Heart right ventricle (tissue), 16 donors: ENCODE measurements around the gene EBF3. TPM values are rescaled to one million over a fixed set of nuclear protein-coding genes. Genes with fewer than 3 reads are reported as not detected.

ENCODE experiments used
- ATAC-seq, 8 donors: fragments of 200-7000 bp; cut with Tn5 transposase; one replicate each; pipeline ENCODE4 v1.9.1; 2020; ENCODE audit warnings: mild to moderate bottlenecking in 8 of 8, moderate library complexity in 8 of 8, moderate number of reproducible peaks in 1 of 8
- DNase-seq, 2 donors: peaks; one replicate each; pipeline ENCODE4 v3.0.0-alpha.2; 2020
- H3K27ac ChIP-seq, 10 donors: fragments of 200-600 bp; sonication (generic) in 2 of 10; one replicate each; pipeline versions ENCODE4 v1.5.0 to v1.8.0; 2020 to 2022; ENCODE audit warnings: mild to moderate bottlenecking in 3 of 10
- H3K27me3 ChIP-seq, 7 donors: fragments of 200-600 bp; one replicate each; pipeline ENCODE4 v1.8.0; 2021 to 2022; ENCODE audit warnings: mild to moderate bottlenecking in 2 of 7
- H3K36me3 ChIP-seq, 9 donors: fragments of 200-600 bp; sonication (generic) in 1 of 9; one replicate each; pipeline versions ENCODE4 v1.5.0 to v1.8.0; 2020 to 2022; ENCODE audit warnings: mild to moderate bottlenecking in 2 of 9
- H3K4me1 ChIP-seq, 9 donors: fragments of 200-600 bp; sonication (generic) in 1 of 9; one replicate each; pipeline versions ENCODE4 v1.5.0 to v1.8.0; 2020 to 2022; ENCODE audit warnings: mild to moderate bottlenecking in 4 of 9
- H3K4me3 ChIP-seq, 10 donors: fragments of 200-600 bp; sonication (generic) in 2 of 10; one replicate each; pipeline versions ENCODE4 v1.5.0 to v1.8.0; 2020 to 2022; ENCODE audit warnings: mild to moderate bottlenecking in 7 of 10, moderate library complexity in 2 of 10
- H3K9me3 ChIP-seq, 11 donors: fragments of 200-600 bp in 10 of 11; sonication (generic) in 2 of 11; one replicate each; pipeline versions ENCODE4 v1.5.0 to v1.8.0; 2013 to 2022; ENCODE audit warnings: mild to moderate bottlenecking in 2 of 11, control low read depth in 1 of 11, moderate library complexity in 1 of 11
- WGBS, 2 donors: extraction: QIAGEN DNeasy Blood & Tissue Kit; methylation state at CpG; one replicate each; pipeline ENCODE4 v1.1.7; 2013; ENCODE audit warnings: inconsistent platforms in 1 of 2; 5-methylcytosine and 5-hydroxymethylcytosine counted together
- intact Hi-C, 10 donors: fragments of 100-400 bp; cut with DNase I; formaldehyde crosslinking; loops; one replicate each; pipeline versions ENCODE4 v1.11.1 to v1.14.2; 2022
- polyA plus RNA-seq, 2 donors: library from polyadenylated mRNA; stranded (reverse); fragments of 200-250 nt; gene quantifications; one replicate each; pipeline ENCODE4 v1.2.3, GENCODE V29; 2013
- total RNA-seq, 10 donors: library from RNA; stranded (reverse); fragmentation: NEBNext Ultra II Directional in 3 of 10; extraction: Animal tissue kit (Norgen Biotek cat#: 25700) in 3 of 10; gene quantifications; one replicate each; pipeline versions ENCODE4 v1.2.1 to v1.2.4, GENCODE V29; 2021 to 2023
- TF ChIP-seq, protein P1 (sequence below), 9 donors: fragments of 200-600 bp; sonication (generic) in 2 of 9; IDR thresholded peaks; one replicate each; pipeline versions ENCODE4 v1.5.0 to v1.8.0; 2021 to 2022; ENCODE audit warnings: antibody characterized with exemption in 9 of 9, mild to moderate bottlenecking in 5 of 9, moderate library complexity in 1 of 9
- donor health status: Arrhythmogenic right ventricular cardiomyopathy.
- donor health status: ischemic (EF 13 %, LVEDD 7.1; RV severe dilation, severe dysfunction).
- donor health status: healthy with polysubstance abuse.
- donor health status: DM: no; HTN: yes; CAD: no.
- donor health status: DM: no; HTN: no; CAD: no.
- donor health status: ischemic (EF 25% LVEDD 6.9; RV normal size, moderate dysfunction).
- donor health status: ischemic (EF 25% LVEDD 5.7; RV mildly dilated, moderate dysfunction).
- donor health status: healthy.
- donor health status: DM: yes; HTN: yes; CAD: no.
- donor health status: Ischemic cardiomyopathy.
- donor health status: ischemic (EF 35%, LVEDD 5.7; RV mildly dilated, moderate dysfunction).
- donor health status: nonischemic (EF 11% LVEDD 7.7; RV severe dilation, severe dysfunction).
- donor health status: DM: yes; HTN: yes; CAD: no.
- donor health status: PGD.
- donor health status: ischemic (EF 29% LVEDD 5.4; RV normal size, mild dysfunction).
- donor health status: nonischemic (EF 23%, LVEDD 6.1; RV moderate dilation, normal function).

The EBF3 gene
- total and polyA plus RNA-seq, 12 donors, result 3.9 to 12.2 (median 5.6) TPM

DNA sequence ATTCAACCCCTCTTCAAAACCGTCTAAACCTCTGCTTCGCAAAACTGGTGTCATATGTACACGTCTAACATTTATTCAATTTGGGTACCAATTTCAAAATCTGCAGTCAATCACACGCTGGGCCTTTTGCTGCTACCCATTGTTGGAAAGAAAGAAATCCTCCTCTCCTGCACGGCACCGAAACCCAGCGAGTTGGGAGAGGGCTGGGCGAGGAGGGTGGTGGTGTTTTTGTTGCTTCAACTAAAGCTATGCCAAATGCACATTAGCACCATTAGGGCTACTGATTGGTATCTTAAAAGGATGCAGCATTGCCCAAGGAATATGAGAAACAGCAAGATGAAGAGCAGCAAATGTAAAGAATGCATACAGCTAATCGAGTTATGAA, 7.8 kb downstream of the EBF3 start:
- TF ChIP-seq, protein P1, sequence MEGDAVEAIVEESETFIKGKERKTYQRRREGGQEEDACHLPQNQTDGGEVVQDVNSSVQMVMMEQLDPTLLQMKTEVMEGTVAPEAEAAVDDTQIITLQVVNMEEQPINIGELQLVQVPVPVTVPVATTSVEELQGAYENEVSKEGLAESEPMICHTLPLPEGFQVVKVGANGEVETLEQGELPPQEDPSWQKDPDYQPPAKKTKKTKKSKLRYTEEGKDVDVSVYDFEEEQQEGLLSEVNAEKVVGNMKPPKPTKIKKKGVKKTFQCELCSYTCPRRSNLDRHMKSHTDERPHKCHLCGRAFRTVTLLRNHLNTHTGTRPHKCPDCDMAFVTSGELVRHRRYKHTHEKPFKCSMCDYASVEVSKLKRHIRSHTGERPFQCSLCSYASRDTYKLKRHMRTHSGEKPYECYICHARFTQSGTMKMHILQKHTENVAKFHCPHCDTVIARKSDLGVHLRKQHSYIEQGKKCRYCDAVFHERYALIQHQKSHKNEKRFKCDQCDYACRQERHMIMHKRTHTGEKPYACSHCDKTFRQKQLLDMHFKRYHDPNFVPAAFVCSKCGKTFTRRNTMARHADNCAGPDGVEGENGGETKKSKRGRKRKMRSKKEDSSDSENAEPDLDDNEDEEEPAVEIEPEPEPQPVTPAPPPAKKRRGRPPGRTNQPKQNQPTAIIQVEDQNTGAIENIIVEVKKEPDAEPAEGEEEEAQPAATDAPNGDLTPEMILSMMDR (IDR thresholded peaks at IDR 0.05), result no peak
- Histone ChIP-seq H3K4me1 (peaks cover 9 to 72% (median 45%) of the 10 kb centered on the region in 9 donors), H3K27ac (peak overlapping the region; percentile 3 to 94 (median 87)), H3K27me3 (peaks cover 0 to 68% (median 52%) of the 10 kb centered on the region in 7 donors), H3K4me3 (peak overlapping the region in 9 of 10 donors; percentile 13 to 83 (median 71)), H3K9me3 (no peaks in the 10 kb centered on the region), H3K36me3 (peaks cover 0 to 8% (median 0%) of the 10 kb centered on the region in 9 donors)
- DNase-seq (no peak), ATAC-seq (no peak)
- 12 to 20% methylated on average over 9 of the region's 9 CpGs for WGBS, 2 donors
- intact Hi-C loops, result loop anchor here in 2 of 10 donors (5.0 to 10.0 kb wide), 3 partner anchors 64 to 1031 kb away; no protein-coding TSS in a partner anchor

DNA sequence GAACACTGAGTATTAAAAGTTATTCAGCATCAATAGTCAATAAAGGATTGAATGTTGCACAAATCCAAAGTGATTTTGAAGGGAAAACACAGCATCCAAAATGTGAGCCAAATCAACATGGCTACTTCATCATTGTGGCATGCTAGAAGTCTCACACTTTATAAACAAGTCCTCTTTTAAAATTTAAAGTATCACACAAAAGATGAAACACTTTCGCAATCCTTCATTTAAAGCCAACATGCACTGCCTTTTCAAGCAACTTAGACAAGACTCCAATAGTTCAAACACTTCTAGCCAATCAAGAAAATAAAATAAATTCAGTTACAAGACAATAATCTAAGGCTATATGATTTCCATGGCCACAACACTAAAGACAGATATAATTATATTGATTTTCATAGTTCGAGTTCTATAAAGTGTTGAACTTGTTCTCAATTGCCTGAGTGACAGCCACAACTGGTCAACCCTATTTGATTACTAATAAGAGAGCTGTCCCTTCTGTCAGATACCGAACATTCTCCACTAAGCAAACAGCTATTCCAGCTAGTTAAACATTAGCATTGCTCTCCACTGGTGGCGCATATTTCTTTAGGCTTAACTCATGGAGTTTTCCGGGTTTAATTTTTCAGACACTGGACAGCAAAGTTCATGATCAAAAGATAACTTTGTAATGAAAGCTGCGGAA, 8.3 kb downstream of the EBF3 start:
- no peak for ATAC-seq
- H3K27ac ChIP-seq, result peak overlapping the region; percentile 52 to 94 (median 87)
- TF ChIP-seq, protein P1 (IDR thresholded peaks at IDR 0.05), result no peak
- DNase-seq, result no peak
- H3K27me3 ChIP-seq, result peaks cover 0 to 63% (median 48%) of the 10 kb centered on the region in 7 donors
- peaks cover 0 to 8% (median 0%) of the 10 kb centered on the region in 9 donors for H3K36me3 ChIP-seq
- H3K4me1 ChIP-seq, result peaks cover 14 to 78% (median 50%) of the 10 kb centered on the region in 9 donors
- H3K4me3 ChIP-seq, result peak overlapping the region in 8 of 10 donors; percentile 13 to 83 (median 73)
- 24 to 28% methylated on average over 6 of the region's 6 CpGs for WGBS, 2 donors
- intact Hi-C loops, result loop anchor here in 2 of 10 donors (5.0 to 10.0 kb wide), 3 partner anchors 63 to 1031 kb away; no protein-coding TSS in a partner anchor
- no peaks in the 10 kb centered on the region for H3K9me3 ChIP-seq

GRCh38 chr10:129954492-129955315, 9.4 kb downstream of the EBF3 start:
- ATAC-seq (no peak), DNase-seq (no peak)
- intact Hi-C loops, result loop anchor here in 2 of 10 donors (5.0 to 10.0 kb wide), 3 partner anchors 62 to 1030 kb away; no protein-coding TSS in a partner anchor
- peaks cover 0 to 52% (median 39%) of the 10 kb centered on the region in 7 donors for H3K27me3 ChIP-seq
- H3K4me1 ChIP-seq, result peaks cover 15 to 84% (median 57%) of the 10 kb centered on the region in 9 donors
- TF ChIP-seq, protein P1 (IDR thresholded peaks at IDR 0.05), result no peak
- peaks cover 0 to 8% (median 0%) of the 10 kb centered on the region in 9 donors for H3K36me3 ChIP-seq
- H3K4me3 ChIP-seq, result peak overlapping the region in 9 of 10 donors; percentile 0 to 83 (median 22)
- 49 to 52% methylated on average over 11 of the region's 11 CpGs for WGBS, 2 donors
- peak overlapping the region; percentile 52 to 94 (median 87) for H3K27ac ChIP-seq
- no peaks in the 10 kb centered on the region for H3K9me3 ChIP-seq
